Measurements from ENCODE around the gene SPINK9. TPM values are rescaled to one million over a fixed set of nuclear protein-coding genes. Genes with fewer than 3 reads are reported as not detected.

Gene SPINK9, protein sequence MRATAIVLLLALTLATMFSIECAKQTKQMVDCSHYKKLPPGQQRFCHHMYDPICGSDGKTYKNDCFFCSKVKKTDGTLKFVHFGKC
- total RNA-seq, result not detected in 2 replicates

DNA sequence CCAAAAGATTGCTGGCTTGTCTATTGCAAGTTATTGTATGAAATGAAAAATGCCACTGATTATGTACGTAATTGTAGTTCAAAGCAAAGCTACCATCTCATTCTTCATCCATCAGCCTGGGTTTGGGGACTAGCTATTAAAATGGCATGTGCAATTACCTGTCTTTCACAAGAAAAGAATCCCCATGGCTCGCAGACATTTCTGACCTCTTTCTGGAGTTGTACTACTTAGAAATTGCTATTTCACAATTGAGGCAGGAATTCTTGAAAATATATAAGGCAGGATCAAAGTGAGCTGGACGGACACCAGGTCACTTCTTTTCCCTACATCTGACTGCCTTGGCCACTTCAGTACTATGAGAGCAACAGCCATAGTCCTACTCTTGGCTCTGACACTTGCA lies at the start of gene SPINK9:
Gene SPINK9 (plus strand): TSS at position 301 of the 400 bp plus-strand sequence. CDS start 55 bp downstream, at position 356.

DNA sequence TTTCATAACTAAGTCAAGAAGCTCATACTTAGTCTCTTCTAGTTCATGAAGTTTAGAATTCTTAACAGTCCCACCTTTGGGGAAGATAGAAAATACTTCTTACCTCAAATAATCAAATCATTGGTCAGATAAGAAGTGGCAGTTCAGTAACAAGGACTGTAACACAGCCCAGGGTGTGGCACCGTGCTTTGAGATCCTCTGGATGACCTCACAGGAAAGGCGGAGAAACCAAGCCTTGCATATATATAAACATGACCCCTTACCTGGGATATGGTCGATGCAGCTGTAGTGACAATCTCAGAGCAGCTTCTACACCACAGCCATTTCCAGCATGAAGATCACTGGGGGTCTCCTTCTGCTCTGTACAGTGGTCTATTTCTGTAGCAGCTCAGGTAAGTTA lies 23.2 kb upstream of the SPINK9 start, which contains the start of gene SPINK7:
Gene SPINK7 (plus strand): TSS at position 271 of the 400 bp plus-strand sequence. CDS start 61 bp downstream, at position 332.

GRCh38 chr5:148383564-148384379 lies 48.4 kb downstream of the SPINK9 start, which contains the start of gene FBXO38:
FBXO38 (plus strand) TSS chr5:148383958; CDS start chr5:148394777, 10,819 bp downstream.

Other genes with a start within 250 kb of the SPINK9 start
- not detected in 2 replicates for gene SPINK14, start 167.0 kb upstream of the SPINK9 start, total RNA-seq
- not detected in 2 replicates for gene SPINK6, start 132.5 kb upstream of the SPINK9 start, total RNA-seq
- not detected in 2 replicates for gene MARCOL, start 97.0 kb upstream of the SPINK9 start, total RNA-seq
- gene SPINK13, start 66.8 kb upstream of the SPINK9 start, total RNA-seq, result not detected in 2 replicates
- not detected in 2 replicates for gene SPINK7, start 23.1 kb upstream of the SPINK9 start, total RNA-seq
- gene FBXO38, start 48.4 kb downstream of the SPINK9 start, total RNA-seq, result 59.7 and 69.2 TPM in 2 replicates

Data from smooth muscle cell of the pulmonary artery (primary cell).